WERI-Rb-1 (cell line): Measurements from ENCODE around the gene SMARCA2.

Source experiments
- DNase-seq: peaks from one replicate; pipeline ENCODE4 v3.0.0-alpha.2; 2020
- H3K27ac ChIP-seq: fragments of 250-450 bp; sonication (Bioruptor Pico); 2 replicates; pipeline ENCODE4 v1.5.1; 2020; ENCODE audit warnings: mild to moderate bottlenecking, moderate library complexity
- H3K27me3 ChIP-seq: fragments of 250-450 bp; sonication (Bioruptor Pico); 2 replicates; pipeline ENCODE4 v1.5.1; 2021; ENCODE audit warnings: mild to moderate bottlenecking, low read depth, moderate library complexity; ENCODE audit not compliant: insufficient read depth, severe bottlenecking
- H3K36me3 ChIP-seq: fragments of 250-450 bp; sonication (Bioruptor Pico); 2 replicates; pipeline ENCODE4 v1.5.1; 2020; ENCODE audit warnings: mild to moderate bottlenecking, moderate library complexity
- H3K4me3 ChIP-seq: 2 replicates; pipeline ENCODE4 v1.5.1; 2011; ENCODE audit warnings: low read depth, mild to moderate bottlenecking, control low read depth, low read length
- H3K9me3 ChIP-seq: fragments of 250-450 bp; sonication (Bioruptor Pico); 2 replicates; pipeline ENCODE4 v1.5.1; 2021; ENCODE audit warnings: mild to moderate bottlenecking, moderate library complexity; ENCODE audit not compliant: severe bottlenecking
- TF ChIP-seq, protein P1 (sequence below): IDR thresholded peaks from 2 replicates; pipeline ENCODE4 v1.5.1; 2011; ENCODE audit warnings: low read depth, mild to moderate bottlenecking, control low read depth, inconsistent platforms, low read length

SMARCA2 gene

DNA sequence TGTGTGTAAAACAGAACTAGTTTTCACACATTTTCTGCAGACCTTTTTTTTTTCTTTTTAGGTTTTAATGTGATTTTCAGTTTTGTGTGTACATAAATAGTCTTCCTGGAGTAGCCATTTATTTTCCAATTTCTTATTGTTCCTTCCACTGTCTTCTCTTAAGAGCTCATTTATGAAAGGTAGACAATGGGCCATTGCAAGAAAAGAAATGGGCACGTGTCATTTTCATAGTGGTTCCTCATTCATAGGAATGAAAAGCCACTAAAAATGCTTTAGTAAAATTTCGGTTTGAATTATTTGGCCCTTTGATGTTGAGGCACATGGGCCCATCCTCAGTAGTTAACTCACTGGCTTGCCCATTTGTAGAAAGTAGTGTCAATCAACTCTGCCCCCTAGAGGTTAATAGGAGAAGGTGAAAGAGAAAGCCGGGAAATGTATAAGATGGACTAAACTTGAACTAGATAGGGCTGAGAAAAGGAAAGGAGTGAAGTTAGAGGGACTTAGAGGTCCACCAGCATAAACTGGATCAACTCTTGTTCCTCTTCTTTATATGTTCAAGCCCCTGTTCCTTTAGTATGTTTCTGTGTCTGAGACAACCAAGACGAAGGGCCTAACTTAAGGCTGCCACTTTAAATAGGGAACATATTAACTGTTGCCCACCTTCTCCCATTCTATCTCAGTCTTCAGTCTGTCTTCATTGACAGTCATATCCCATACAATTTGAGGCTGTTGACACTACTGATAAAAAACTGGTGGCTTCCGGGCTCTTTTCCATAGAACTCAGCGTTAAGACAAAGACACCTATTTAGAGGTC lies 72.6 kb downstream of the SMARCA2 start:
- H3K27ac ChIP-seq = no peak overlapping the region
- no peak for DNase-seq
- H3K36me3 ChIP-seq = peaks cover 56% of the 10 kb centered on the region
- no peaks in the 10 kb centered on the region for H3K9me3 ChIP-seq
- no peaks in the 10 kb centered on the region for H3K27me3 ChIP-seq
- H3K4me3 ChIP-seq = no peak overlapping the region
- TF ChIP-seq, protein P1, sequence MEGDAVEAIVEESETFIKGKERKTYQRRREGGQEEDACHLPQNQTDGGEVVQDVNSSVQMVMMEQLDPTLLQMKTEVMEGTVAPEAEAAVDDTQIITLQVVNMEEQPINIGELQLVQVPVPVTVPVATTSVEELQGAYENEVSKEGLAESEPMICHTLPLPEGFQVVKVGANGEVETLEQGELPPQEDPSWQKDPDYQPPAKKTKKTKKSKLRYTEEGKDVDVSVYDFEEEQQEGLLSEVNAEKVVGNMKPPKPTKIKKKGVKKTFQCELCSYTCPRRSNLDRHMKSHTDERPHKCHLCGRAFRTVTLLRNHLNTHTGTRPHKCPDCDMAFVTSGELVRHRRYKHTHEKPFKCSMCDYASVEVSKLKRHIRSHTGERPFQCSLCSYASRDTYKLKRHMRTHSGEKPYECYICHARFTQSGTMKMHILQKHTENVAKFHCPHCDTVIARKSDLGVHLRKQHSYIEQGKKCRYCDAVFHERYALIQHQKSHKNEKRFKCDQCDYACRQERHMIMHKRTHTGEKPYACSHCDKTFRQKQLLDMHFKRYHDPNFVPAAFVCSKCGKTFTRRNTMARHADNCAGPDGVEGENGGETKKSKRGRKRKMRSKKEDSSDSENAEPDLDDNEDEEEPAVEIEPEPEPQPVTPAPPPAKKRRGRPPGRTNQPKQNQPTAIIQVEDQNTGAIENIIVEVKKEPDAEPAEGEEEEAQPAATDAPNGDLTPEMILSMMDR = peak; percentile 48; the same call in 1 of the 2 replicates

DNA sequence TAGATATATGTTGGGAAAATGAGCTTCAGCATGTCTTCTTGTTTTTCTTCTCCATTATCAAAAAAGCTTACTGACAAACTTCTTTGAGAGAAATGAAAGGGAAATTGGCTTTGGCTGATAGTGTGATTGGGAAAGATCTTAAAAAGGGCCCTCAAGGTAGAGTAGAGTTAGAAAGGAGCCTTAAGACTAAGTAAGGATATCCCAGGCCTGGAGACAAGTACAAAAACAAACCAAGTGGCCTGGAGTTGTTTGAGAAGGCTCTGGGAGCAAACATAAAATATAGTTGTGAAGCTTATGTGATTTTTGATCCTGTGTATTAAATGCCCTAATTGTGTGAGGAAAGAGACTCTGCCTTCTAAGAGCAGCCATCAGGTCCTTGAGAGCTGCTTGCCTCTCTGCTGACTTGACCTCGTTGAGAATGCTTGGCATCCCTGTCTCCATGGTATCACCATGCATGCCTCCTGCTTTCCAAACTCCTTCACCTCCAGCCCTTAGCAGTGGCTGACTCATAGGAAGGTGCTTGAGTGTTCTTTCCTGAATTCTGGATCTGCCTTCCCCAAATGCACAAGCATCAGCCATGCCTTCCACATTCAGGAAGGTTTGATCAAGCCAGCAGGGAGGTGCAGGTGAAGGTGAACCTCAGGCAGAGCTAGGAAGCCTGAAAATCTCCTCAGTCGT lies 78.9 kb downstream of the SMARCA2 start:
- Histone ChIP-seq H3K9me3 (no peaks in the 10 kb centered on the region), H3K4me3 (no peak overlapping the region), H3K27me3 (no peaks in the 10 kb centered on the region), H3K36me3 (peaks cover 44% of the 10 kb centered on the region), H3K27ac (no peak overlapping the region)
- DNase-seq = no peak
- TF ChIP-seq, protein P1 = no peak

DNA sequence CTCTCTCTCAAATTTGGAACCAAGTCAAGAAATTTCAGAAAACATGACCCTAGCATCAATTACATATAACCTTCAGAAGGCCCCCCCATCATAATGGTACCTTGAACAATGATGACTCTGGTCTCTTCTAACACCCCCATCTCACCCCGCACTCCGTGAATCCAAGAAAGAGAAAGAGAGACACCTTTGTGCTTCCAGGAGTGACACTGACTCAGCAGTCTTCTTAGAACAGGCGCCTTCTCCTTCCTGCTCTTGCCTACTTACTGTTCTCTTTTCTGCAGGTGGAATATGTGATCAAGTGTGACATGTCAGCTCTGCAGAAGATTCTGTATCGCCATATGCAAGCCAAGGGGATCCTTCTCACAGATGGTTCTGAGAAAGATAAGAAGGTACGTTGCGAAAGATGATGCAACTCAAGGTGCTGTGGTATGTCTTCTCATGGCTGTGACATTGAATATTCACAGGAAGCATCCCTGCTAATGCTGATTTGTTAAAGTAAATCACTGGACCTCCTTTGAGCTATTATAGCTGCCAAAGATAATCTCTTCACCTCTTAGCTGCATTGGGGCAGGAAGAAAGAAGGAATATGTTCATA lies 81.3 kb downstream of the SMARCA2 start:
- H3K36me3 ChIP-seq = peaks cover 29% of the 10 kb centered on the region
- TF ChIP-seq, protein P1 = no peak
- DNase-seq = no peak
- H3K27me3 ChIP-seq = no peaks in the 10 kb centered on the region
- H3K4me3 ChIP-seq = no peak overlapping the region
- H3K9me3 ChIP-seq = no peaks in the 10 kb centered on the region
- H3K27ac ChIP-seq = no peak overlapping the region

DNA sequence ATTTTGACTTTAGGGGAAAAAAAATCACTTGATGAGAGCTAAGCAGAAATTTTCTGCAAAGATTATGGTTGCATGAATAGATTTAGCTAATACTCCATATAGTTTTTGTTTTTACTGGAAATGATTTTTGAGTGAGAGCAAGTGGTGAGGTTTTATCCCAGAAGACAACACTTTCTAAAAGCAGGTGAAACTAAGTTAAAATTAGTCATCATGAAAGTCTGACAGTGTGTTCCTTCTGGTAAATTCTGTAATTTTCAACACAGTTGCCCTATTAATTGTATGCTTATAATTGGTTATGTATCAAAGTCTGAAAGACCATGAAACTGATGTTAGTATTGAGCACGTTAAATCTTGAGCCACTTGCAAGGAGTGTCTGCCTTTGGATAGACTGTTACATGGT lies 91.5 kb downstream of the SMARCA2 start:
- peaks cover 18% of the 10 kb centered on the region for H3K36me3 ChIP-seq
- no peak overlapping the region for H3K4me3 ChIP-seq
- DNase-seq = no peak
- TF ChIP-seq, protein P1 = no peak
- no peak overlapping the region for H3K27ac ChIP-seq
- H3K9me3 ChIP-seq = no peaks in the 10 kb centered on the region
- H3K27me3 ChIP-seq = no peaks in the 10 kb centered on the region

DNA sequence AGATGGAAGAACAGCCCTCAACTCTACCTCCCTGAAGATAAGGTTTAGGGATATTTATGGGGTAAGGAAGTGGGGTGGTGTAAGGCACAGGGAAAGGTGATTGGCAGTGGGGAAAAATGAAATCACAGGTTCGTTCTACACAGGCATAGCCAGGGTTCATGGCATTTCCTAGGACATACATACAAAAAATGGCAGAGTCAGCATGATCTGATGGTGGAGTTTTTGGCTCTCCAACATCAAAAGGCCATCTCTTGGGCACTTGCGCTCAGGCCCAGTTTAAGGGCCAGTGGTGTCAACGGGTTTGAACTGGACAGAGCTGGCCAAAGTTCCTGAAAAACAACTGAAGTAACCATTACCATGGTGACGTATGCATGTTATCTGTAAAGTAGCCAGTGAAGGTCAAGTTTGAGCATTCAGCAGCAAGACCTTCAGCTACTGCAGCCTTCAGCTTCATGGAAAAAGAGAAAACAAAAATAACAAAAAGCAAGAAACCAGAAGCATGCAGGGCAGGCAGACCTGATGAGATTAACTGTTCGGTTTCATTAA lies 92.8 kb downstream of the SMARCA2 start:
- no peak for DNase-seq
- Histone ChIP-seq H3K27ac (no peak overlapping the region), H3K27me3 (no peaks in the 10 kb centered on the region), H3K9me3 (no peaks in the 10 kb centered on the region), H3K4me3 (no peak overlapping the region), H3K36me3 (peaks cover 18% of the 10 kb centered on the region)
- TF ChIP-seq, protein P1 = no peak
